Type B pancreatic cell (in vitro differentiated cells): ENCODE results near the gene E2F3. TPM values are rescaled to one million over a fixed set of nuclear protein-coding genes. Genes with fewer than 3 reads are reported as not detected.

ENCODE experiments used
- DNase-seq: peaks from one replicate; pipeline ENCODE4 v3.0.0; 2021; ENCODE audit warnings: mixed read lengths; ENCODE audit not compliant: unreplicated experiment; ENCODE audit errors: extremely low spot score
- H3K27ac Mint-ChIP-seq: 2 replicates; pipeline ENCODE4 v1.8.0; 2021; ENCODE audit warnings: mild to moderate bottlenecking, mixed read lengths
- H3K27me3 Mint-ChIP-seq: 2 replicates; pipeline ENCODE4 v1.8.0; 2021; ENCODE audit warnings: mixed read lengths
- H3K36me3 Mint-ChIP-seq: 2 replicates; pipeline ENCODE4 v1.8.0; 2021; ENCODE audit warnings: mixed read lengths
- H3K4me1 Mint-ChIP-seq: one replicate; pipeline ENCODE4 v1.8.0; 2021; ENCODE audit warnings: mixed read lengths; ENCODE audit not compliant: unreplicated experiment
- H3K4me3 Mint-ChIP-seq: 2 replicates; pipeline ENCODE4 v1.8.0; 2021; ENCODE audit warnings: mild to moderate bottlenecking, mixed read lengths
- H3K9me3 Mint-ChIP-seq: 2 replicates; pipeline ENCODE4 v1.8.0; 2021; ENCODE audit warnings: mixed read lengths
- CTCF ChIP-seq: fragments of 200-600 bp; sonication (generic); conservative IDR thresholded peaks from 2 replicates; pipeline ENCODE4 v1.5.0; 2021; ENCODE audit warnings: antibody characterized with exemption, mild to moderate bottlenecking
- total RNA-seq: library from RNA; stranded (reverse); gene quantifications from 2 replicates; pipeline ENCODE4 v1.2.1, GENCODE V29; 2021; ENCODE audit warnings: low replicate concordance

The E2F3 gene
- total RNA-seq, 1 donor from 2014 or later, result 21.0 TPM

- TF ChIP-seq CTCF, result no peak
- H3K4me3 Mint-ChIP-seq, result no peak overlapping the region
- DNase-seq, result no peak
- H3K27ac Mint-ChIP-seq, result no peak overlapping the region
- peaks cover 5% of the 10 kb centered on the region for H3K9me3 Mint-ChIP-seq
- H3K36me3 Mint-ChIP-seq, result no peaks in the 10 kb centered on the region
- H3K4me1 Mint-ChIP-seq, result peaks cover 6% of the 10 kb centered on the region
- H3K27me3 Mint-ChIP-seq, result peaks cover 4% of the 10 kb centered on the region
Measured at GRCh38 chr6:20370393-20370792, 31.3 kb upstream of the E2F3 start.

- no peaks in the 10 kb centered on the region for H3K36me3 Mint-ChIP-seq
- H3K9me3 Mint-ChIP-seq, result peaks cover 5% of the 10 kb centered on the region
- H3K27me3 Mint-ChIP-seq, result peaks cover 4% of the 10 kb centered on the region
- H3K27ac Mint-ChIP-seq, result no peak overlapping the region
- H3K4me3 Mint-ChIP-seq, result no peak overlapping the region
- H3K4me1 Mint-ChIP-seq, result peaks cover 6% of the 10 kb centered on the region
- no peak for DNase-seq
- TF ChIP-seq CTCF, result no peak
Measured at GRCh38 chr6:20370801-20371200, 30.9 kb upstream of the E2F3 start.

- Mint-ChIP-seq H3K9me3 (peaks cover 5% of the 10 kb centered on the region), H3K27me3 (no peaks in the 10 kb centered on the region), H3K4me1 (peaks cover 12% of the 10 kb centered on the region), H3K4me3 (no peak overlapping the region), H3K27ac (no peak overlapping the region), H3K36me3 (no peaks in the 10 kb centered on the region)
- no peak for DNase-seq
- TF ChIP-seq CTCF, result no peak
Measured at GRCh38 chr6:20375436-20375835, 26.2 kb upstream of the E2F3 start.

GRCh38 chr6:20377623-20378265 is 23.9 kb upstream of the E2F3 start:
- no peak for TF ChIP-seq CTCF
- DNase-seq, result no peak

GRCh38 chr6:20379231-20379630 is 22.4 kb upstream of the E2F3 start:
- peaks cover 9% of the 10 kb centered on the region for H3K9me3 Mint-ChIP-seq
- H3K36me3 Mint-ChIP-seq, result no peaks in the 10 kb centered on the region
- no peaks in the 10 kb centered on the region for H3K27me3 Mint-ChIP-seq
- H3K4me1 Mint-ChIP-seq, result peaks cover 12% of the 10 kb centered on the region
- DNase-seq, result no peak
- TF ChIP-seq CTCF, result no peak
- no peak overlapping the region for H3K4me3 Mint-ChIP-seq
- no peak overlapping the region for H3K27ac Mint-ChIP-seq

More at GRCh38 chr6:20377623-20378265, 23.9 kb upstream of the E2F3 start:
- peaks cover 12% of the 10 kb centered on the region for H3K4me1 Mint-ChIP-seq
- H3K27me3 Mint-ChIP-seq, result no peaks in the 10 kb centered on the region
- no peak overlapping the region for H3K27ac Mint-ChIP-seq
- H3K36me3 Mint-ChIP-seq, result no peaks in the 10 kb centered on the region
- H3K4me3 Mint-ChIP-seq, result no peak overlapping the region
- peaks cover 9% of the 10 kb centered on the region for H3K9me3 Mint-ChIP-seq
